CD4-positive, alpha-beta T cell (primary cell): Measurements from ENCODE around the gene BACE1-AS. TPM values are rescaled to one million over a fixed set of nuclear protein-coding genes. Genes with fewer than 3 reads are reported as not detected.

Experiments
- ATAC-seq: fragments of 200-7000 bp; cut with Tn5 transposase; one replicate; pipeline ENCODE4 v1.10.0; 2022; ENCODE audit warnings: mild to moderate bottlenecking; ENCODE audit not compliant: poor library complexity
- CTCF ChIA-PET: fragments of 350-600 bp; sonication (Branson Sonifier 250); formaldehyde crosslinking; loops from one replicate; lab custom pipeline; 2021; ENCODE audit warnings: antibody characterized with exemption, inconsistent platforms; lab: Charles Lee
- POLR2A ChIA-PET: fragments of 350-600 bp; sonication (Branson Sonifier 250); formaldehyde crosslinking; loops from one replicate; lab custom pipeline; 2021; ENCODE audit warnings: antibody characterized with exemption, inconsistent platforms; lab: Charles Lee
- DNase-seq, 14 experiments: peaks; one replicate each; pipeline ENCODE4 v3.0.0-alpha.2; 2013 to 2020; ENCODE audit warnings: mixed read lengths in 2 of 14
- H3K27ac ChIP-seq, 2 donors: one replicate each; pipeline versions ENCODE4 v1.5.1 to v1.7.0; 2013; ENCODE audit warnings: low read length in 2 of 2, low read depth in 1 of 2, mild to moderate bottlenecking in 1 of 2
- H3K27me3 ChIP-seq, 2 experiments: 1 replicate in 1 of 2; 2 replicates in 1 of 2; pipeline versions ENCODE4 v1.6.1 to v1.7.0; 2013; ENCODE audit warnings: low read length in 2 of 2, control low read depth in 1 of 2, mild to moderate bottlenecking in 1 of 2, moderate library complexity in 1 of 2; ENCODE audit not compliant: insufficient read depth in 2 of 2, control insufficient read depth in 1 of 2
- H3K36me3 ChIP-seq: one replicate; pipeline ENCODE4 v1.6.1; 2013; ENCODE audit warnings: low read length, control low read depth; ENCODE audit not compliant: insufficient read depth
- H3K4me1 ChIP-seq: one replicate; pipeline ENCODE4 v1.6.1; 2013; ENCODE audit warnings: low read length, control low read depth; ENCODE audit not compliant: insufficient read depth
- H3K4me3 ChIP-seq: one replicate; pipeline ENCODE4 v1.5.1; 2013; ENCODE audit warnings: mild to moderate bottlenecking, low read length, moderate library complexity
- H3K9me3 ChIP-seq, 2 experiments: 1 replicate in 1 of 2; 2 replicates in 1 of 2; pipeline versions ENCODE4 v1.6.1 to v1.7.0; 2013; ENCODE audit warnings: low read length in 2 of 2, mild to moderate bottlenecking in 2 of 2, control low read depth in 1 of 2, moderate library complexity in 1 of 2; ENCODE audit not compliant: control insufficient read depth in 1 of 2, insufficient read depth in 1 of 2
- H3K27ac Mint-ChIP-seq: one replicate; pipeline ENCODE4 v1.8.0; 2020; ENCODE audit warnings: mixed read lengths
- H3K27me3 Mint-ChIP-seq: one replicate; pipeline ENCODE4 v1.8.0; 2021; ENCODE audit warnings: mixed read lengths
- H3K36me3 Mint-ChIP-seq: one replicate; pipeline ENCODE4 v1.8.0; 2021; ENCODE audit warnings: low read depth, mixed read lengths
- H3K4me1 Mint-ChIP-seq: one replicate; pipeline ENCODE4 v1.8.0; 2021; ENCODE audit warnings: low read depth, mixed read lengths
- H3K4me3 Mint-ChIP-seq: one replicate; pipeline ENCODE4 v1.8.0; 2020; ENCODE audit warnings: mild to moderate bottlenecking, mixed read lengths
- H3K9me3 Mint-ChIP-seq: one replicate; pipeline ENCODE4 v1.8.0; 2020; ENCODE audit warnings: mixed read lengths
- intact Hi-C, 2 experiments: fragments of 100-400 bp; cut with DNase I in 1 of 2; cut with micrococcal nuclease in 1 of 2; formaldehyde crosslinking; loops; one replicate each; pipeline versions ENCODE4 v1.15.1 to v1.9.0; 2023 to 2025; cut with DNase I, micrococcal nuclease
- total RNA-seq, 174 experiments: library from RNA in 2 of 174; stranded (reverse) in 2 of 174; gene quantifications; one replicate each; pipeline ENCODE4 v1.2.3 and lab custom pipeline; 2021 to 2026
- TF ChIP-seq, protein P1 (sequence below): fragments of 200-600 bp; IDR thresholded peaks from one replicate; pipeline ENCODE4 v1.8.0; 2022; ENCODE audit warnings: antibody characterized with exemption, mild to moderate bottlenecking

BACE1-AS gene
- total RNA-seq, 2 experiments from 2014 or later = 0.99 to 1.2 TPM

DNA sequence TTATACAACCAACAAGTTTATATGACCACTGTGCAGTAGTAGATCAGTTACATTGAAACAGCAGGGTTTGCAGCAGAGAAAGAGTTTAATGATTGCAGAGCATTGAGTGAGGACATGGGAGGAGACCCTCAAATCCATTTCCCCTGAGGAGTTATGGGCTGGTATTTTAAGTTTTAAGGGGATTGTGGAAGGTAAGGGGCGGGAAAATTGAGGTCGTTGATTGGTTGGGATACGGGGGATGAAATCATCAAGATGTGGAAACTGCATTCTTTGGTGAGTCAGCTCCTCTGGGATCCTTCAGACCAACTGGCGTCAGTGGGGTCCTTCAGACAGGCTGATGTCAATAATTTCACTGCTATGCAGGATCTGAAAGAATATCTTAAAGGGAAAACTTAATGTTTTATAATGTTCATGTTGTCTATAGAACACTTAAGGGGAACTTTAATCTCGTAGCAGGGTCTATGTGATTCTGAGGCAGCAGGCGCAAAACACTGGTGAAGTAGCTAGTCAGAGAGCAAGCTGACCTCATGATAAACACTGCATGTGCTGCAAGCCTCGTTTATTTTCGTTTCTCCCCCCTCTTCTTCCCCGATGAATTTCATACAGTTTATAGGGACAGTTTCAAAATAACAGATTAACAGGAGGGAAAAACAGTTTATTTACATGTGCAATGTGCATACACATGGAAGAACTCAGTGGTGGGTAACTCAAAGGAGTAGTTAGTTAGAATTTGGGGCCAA is 17.4 kb upstream of the BACE1-AS start:
- TF ChIP-seq, protein P1, sequence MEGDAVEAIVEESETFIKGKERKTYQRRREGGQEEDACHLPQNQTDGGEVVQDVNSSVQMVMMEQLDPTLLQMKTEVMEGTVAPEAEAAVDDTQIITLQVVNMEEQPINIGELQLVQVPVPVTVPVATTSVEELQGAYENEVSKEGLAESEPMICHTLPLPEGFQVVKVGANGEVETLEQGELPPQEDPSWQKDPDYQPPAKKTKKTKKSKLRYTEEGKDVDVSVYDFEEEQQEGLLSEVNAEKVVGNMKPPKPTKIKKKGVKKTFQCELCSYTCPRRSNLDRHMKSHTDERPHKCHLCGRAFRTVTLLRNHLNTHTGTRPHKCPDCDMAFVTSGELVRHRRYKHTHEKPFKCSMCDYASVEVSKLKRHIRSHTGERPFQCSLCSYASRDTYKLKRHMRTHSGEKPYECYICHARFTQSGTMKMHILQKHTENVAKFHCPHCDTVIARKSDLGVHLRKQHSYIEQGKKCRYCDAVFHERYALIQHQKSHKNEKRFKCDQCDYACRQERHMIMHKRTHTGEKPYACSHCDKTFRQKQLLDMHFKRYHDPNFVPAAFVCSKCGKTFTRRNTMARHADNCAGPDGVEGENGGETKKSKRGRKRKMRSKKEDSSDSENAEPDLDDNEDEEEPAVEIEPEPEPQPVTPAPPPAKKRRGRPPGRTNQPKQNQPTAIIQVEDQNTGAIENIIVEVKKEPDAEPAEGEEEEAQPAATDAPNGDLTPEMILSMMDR = no peak
- ChIA-PET CTCF (no interaction called here), POLR2A (no interaction called here)
- Histone ChIP-seq H3K9me3 (no peaks in the 10 kb centered on the region), H3K4me3 (no peak overlapping the region), H3K4me1 (peaks cover 15% of the 10 kb centered on the region), H3K27me3 (no peaks in the 10 kb centered on the region), H3K36me3 (no peaks in the 10 kb centered on the region), H3K27ac (no peak overlapping the region)
- peaks cover 2% of the 10 kb centered on the region for H3K9me3 Mint-ChIP-seq
- peak overlapping the region; percentile 45 for H3K27ac Mint-ChIP-seq
- peaks cover 25% of the 10 kb centered on the region for H3K4me1 Mint-ChIP-seq
- ATAC-seq (no peak), DNase-seq (no peak)
- no peaks in the 10 kb centered on the region for H3K27me3 Mint-ChIP-seq
- intact Hi-C loops = no loop called here
- peaks cover 47% of the 10 kb centered on the region for H3K36me3 Mint-ChIP-seq
- no peak overlapping the region for H3K4me3 Mint-ChIP-seq

DNA sequence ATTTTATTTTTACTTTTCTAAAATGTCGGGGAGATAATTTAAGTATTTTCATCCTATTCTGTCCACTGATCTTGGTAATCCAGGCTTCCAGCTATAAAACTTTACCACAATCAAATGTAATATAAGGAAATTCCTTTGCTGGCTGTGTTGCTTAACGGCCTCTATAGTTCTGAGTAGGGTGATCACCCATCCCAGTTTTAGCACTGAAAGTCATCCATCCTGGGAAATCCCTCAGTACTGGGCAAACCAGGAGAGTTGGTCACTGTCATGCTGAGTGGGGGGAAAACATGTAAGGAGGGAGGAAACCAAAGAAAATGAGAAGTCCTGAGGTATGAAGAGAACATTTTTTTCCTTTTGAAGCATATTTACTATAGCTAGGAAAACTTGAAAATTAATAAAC is 12.8 kb upstream of the BACE1-AS start:
- ChIA-PET POLR2A (no interaction called here), CTCF (no interaction called here)
- peaks cover 20% of the 10 kb centered on the region for H3K36me3 ChIP-seq
- Mint-ChIP-seq H3K4me1 (peaks cover 52% of the 10 kb centered on the region), H3K36me3 (peaks cover 65% of the 10 kb centered on the region), H3K27ac (peak overlapping the region; percentile 78), H3K4me3 (no peak overlapping the region), H3K9me3 (peaks cover 2% of the 10 kb centered on the region), H3K27me3 (no peaks in the 10 kb centered on the region)
- TF ChIP-seq, protein P1 = no peak
- no peak overlapping the region for H3K4me3 ChIP-seq
- intact Hi-C loops = no loop called here
- peak overlapping the region in 1 of 2 donors; percentile 32 for H3K27ac ChIP-seq
- H3K27me3 ChIP-seq = no peaks in the 10 kb centered on the region
- no peaks in the 10 kb centered on the region for H3K9me3 ChIP-seq
- ATAC-seq (no peak), DNase-seq (no peak)
- H3K4me1 ChIP-seq = peaks cover 49% of the 10 kb centered on the region

DNA sequence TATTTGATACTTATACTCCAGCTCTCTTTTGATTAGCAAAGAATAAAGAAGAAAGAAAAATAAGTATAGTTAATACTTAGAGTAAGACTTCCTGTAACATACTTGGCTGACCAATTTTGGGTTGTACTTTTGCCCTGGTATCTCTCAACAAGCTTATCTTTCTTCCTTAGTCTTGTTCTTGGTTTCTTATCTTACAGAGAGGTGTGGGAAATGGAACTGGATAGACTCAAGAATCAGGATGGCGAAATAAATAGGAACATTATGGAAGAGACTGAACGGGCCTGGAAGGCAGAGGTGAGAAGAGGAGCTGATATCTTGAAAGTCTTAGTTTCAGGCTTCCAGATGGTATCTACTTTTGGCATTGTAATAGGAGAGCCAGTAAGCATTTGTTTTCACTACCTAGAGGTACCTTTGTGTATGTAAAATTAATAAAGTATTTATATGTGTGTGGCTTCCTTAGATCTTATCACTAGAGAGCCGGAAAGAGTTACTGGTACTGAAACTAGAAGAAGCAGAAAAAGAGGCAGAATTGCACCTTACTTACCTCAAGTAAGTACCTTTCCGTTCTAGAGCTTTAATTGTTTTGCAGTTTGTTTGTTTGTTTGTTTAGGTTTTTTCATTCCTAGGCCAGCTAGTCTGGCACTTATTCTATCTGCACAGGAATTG is 11.3 kb upstream of the BACE1-AS start:
- Histone ChIP-seq H3K27ac (peak overlapping the region in 1 of 2 donors; percentile 70), H3K9me3 (no peaks in the 10 kb centered on the region), H3K4me1 (peaks cover 42% of the 10 kb centered on the region), H3K4me3 (peak overlapping the region; percentile 50), H3K36me3 (peaks cover 33% of the 10 kb centered on the region), H3K27me3 (no peaks in the 10 kb centered on the region)
- ChIA-PET POLR2A (interaction anchor here (0.6 to 1.9 kb wide), 4 partner anchors 48 to 136 kb away, joined by 3 to 7 read pairs (median 4); partner anchors contain the start of genes CEP164, PAFAH1B2 and PCSK7), CTCF (no interaction called here)
- H3K9me3 Mint-ChIP-seq = peaks cover 2% of the 10 kb centered on the region
- peak; percentile 57 for ATAC-seq
- TF ChIP-seq, protein P1 = no peak
- H3K36me3 Mint-ChIP-seq = peaks cover 71% of the 10 kb centered on the region
- peak overlapping the region; percentile 83 for H3K4me3 Mint-ChIP-seq
- intact Hi-C loops = no loop called here
- DNase-seq = peak in 3 of 14 experiments; percentile 22 to 57 (median 26)
- peak overlapping the region; percentile 78 for H3K27ac Mint-ChIP-seq
- no peaks in the 10 kb centered on the region for H3K27me3 Mint-ChIP-seq
- H3K4me1 Mint-ChIP-seq = peaks cover 44% of the 10 kb centered on the region
